ENCODE measurements around the gene CASKIN2.
"Not testable (repeated sequence)": the region's sequence is repeated elsewhere in the genome, so short reads cannot be mapped to it uniquely, and the experiment has no call there.

The CASKIN2 gene

GRCh38 chr17:75485688-75486087, 29.6 kb downstream of the CASKIN2 start:
- peaks cover 8 to 80% (median 60%) of the 10 kb centered on the region in 5 donors for H3K4me1 ChIP-seq (ENCODE audit: control insufficient read depth in 5 of 5, insufficient read depth in 5 of 5, low read length in 5 of 5)
- H3K36me3 ChIP-seq (ENCODE audit: control insufficient read depth in 5 of 5, insufficient read depth in 5 of 5, low read length in 5 of 5): peaks cover 0 to 27% (median 15%) of the 10 kb centered on the region in 5 donors
- H3K9me3 ChIP-seq (ENCODE audit: control insufficient read depth in 5 of 5, low read length in 5 of 5): no peaks in the 10 kb centered on the region
- H3K9ac ChIP-seq (ENCODE audit: low read length in 5 of 5): peak overlapping the region in 1 of 5 donors; percentile 19
- no peak overlapping the region for H3K4me3 ChIP-seq (ENCODE audit: low read depth in 1 of 5, low read length in 5 of 5)
- H3K27ac ChIP-seq (ENCODE audit: low read depth, low read length): no peak overlapping the region
- no peaks in the 10 kb centered on the region for H3K27me3 ChIP-seq (ENCODE audit: control insufficient read depth in 5 of 5, insufficient read depth in 4 of 5, low read length in 5 of 5)

DNA sequence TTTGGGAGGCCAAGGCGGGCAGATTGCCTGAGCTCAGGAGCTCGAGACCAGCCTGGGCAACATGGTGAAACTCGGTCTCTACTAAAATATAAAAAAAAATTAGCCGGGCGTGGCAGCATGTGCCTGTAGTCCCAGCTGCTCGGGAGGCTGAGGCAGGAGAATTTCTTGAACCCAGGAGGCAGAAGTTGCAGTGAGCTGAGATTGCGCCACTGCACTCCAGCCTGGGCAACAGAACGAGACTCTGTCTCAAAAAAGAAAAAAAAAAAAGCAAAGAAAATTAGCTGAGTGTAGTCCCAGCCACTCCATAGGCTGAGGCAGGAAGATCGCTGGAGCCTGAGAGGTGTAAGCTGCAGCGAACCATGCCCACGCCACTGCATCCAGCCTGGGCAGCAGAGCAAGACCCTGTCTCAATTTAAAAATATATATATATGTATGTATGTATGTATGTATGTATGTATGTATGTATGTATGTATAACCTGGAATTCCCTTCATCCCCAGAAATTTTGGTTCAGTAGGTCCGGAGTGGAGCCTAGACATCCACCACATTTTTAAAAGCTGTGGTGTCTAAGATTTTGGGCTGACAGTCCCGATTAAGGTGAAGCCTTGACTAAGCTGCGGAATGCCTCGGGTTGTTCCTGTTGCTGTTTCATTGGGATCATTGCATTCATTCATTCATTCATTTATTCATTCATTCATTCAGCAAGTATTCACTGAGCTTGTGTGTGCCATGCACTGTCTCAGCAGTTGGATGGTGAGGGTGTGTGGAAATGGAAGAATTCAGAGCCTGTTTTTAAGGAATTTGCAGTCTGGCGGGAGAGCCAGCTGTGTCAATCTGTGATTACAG, 33.0 kb downstream of the CASKIN2 start:
- peaks cover 2 to 65% (median 51%) of the 10 kb centered on the region in 5 donors for H3K4me1 ChIP-seq (ENCODE audit: control insufficient read depth in 5 of 5, insufficient read depth in 5 of 5, low read length in 5 of 5)
- H3K4me3 ChIP-seq (ENCODE audit: low read depth in 1 of 5, low read length in 5 of 5): no peak overlapping the region
- peaks cover 0 to 17% (median 10%) of the 10 kb centered on the region in 5 donors for H3K36me3 ChIP-seq (ENCODE audit: control insufficient read depth in 5 of 5, insufficient read depth in 5 of 5, low read length in 5 of 5)
- H3K9me3 ChIP-seq (ENCODE audit: control insufficient read depth in 5 of 5, low read length in 5 of 5): no peaks in the 10 kb centered on the region
- H3K9ac ChIP-seq (ENCODE audit: low read length in 5 of 5): no peak overlapping the region
- no peaks in the 10 kb centered on the region for H3K27me3 ChIP-seq (ENCODE audit: control insufficient read depth in 5 of 5, insufficient read depth in 4 of 5, low read length in 5 of 5)
- H3K27ac ChIP-seq (ENCODE audit: low read depth, low read length): no peak overlapping the region

GRCh38 chr17:75481194-75482068, 33.9 kb downstream of the CASKIN2 start:
- Histone ChIP-seq H3K4me1 (ENCODE audit: control insufficient read depth in 5 of 5, insufficient read depth in 5 of 5, low read length in 5 of 5) (peaks cover 9 to 65% (median 51%) of the 10 kb centered on the region in 5 donors), H3K36me3 (ENCODE audit: control insufficient read depth in 5 of 5, insufficient read depth in 5 of 5, low read length in 5 of 5) (peaks cover 0 to 16% (median 4%) of the 10 kb centered on the region in 5 donors), H3K27ac (ENCODE audit: low read depth, low read length) (no peak overlapping the region)

DNA sequence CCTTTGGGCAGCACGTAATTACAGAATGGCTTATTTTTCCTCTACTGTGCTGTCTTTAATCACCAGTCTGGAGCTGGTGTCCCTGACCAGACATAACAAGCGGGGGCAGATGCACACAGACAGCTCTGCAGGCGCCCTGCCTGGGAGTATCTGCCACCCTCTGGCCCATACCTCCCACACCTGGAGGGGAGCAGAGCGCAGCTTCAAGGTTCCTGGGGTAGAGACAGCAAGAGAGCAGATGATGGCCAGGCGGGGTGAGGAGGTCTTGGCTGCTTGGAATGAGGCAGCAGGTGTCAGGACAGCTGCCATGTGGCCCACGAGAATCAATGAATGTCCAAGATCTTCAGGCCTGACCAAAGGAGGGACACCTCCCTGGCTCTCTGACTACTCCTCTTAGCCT, 35.1 kb downstream of the CASKIN2 start:
- Histone ChIP-seq H3K4me1 (ENCODE audit: control insufficient read depth in 5 of 5, insufficient read depth in 5 of 5, low read length in 5 of 5) (peaks cover 11 to 64% (median 51%) of the 10 kb centered on the region in 5 donors), H3K9me3 (ENCODE audit: control insufficient read depth in 5 of 5, low read length in 5 of 5) (no peaks in the 10 kb centered on the region), H3K4me3 (ENCODE audit: low read depth in 1 of 5, low read length in 5 of 5) (no peak overlapping the region), H3K9ac (ENCODE audit: low read length in 5 of 5) (peak overlapping the region in 1 of 5 donors; percentile 0), H3K27ac (ENCODE audit: low read depth, low read length) (no peak overlapping the region), H3K27me3 (ENCODE audit: control insufficient read depth in 5 of 5, insufficient read depth in 4 of 5, low read length in 5 of 5) (no peaks in the 10 kb centered on the region), H3K36me3 (ENCODE audit: control insufficient read depth in 5 of 5, insufficient read depth in 5 of 5, low read length in 5 of 5) (peaks cover 0 to 12% (median 0%) of the 10 kb centered on the region in 5 donors)

More at GRCh38 chr17:75481194-75482068, 33.9 kb downstream of the CASKIN2 start:
- Histone ChIP-seq H3K27me3 (ENCODE audit: control insufficient read depth in 5 of 5, insufficient read depth in 4 of 5, low read length in 5 of 5) (no peaks in the 10 kb centered on the region), H3K4me3 (ENCODE audit: low read depth in 1 of 5, low read length in 5 of 5) (no peak overlapping the region), H3K9me3 (ENCODE audit: control insufficient read depth in 5 of 5, low read length in 5 of 5) (no peaks in the 10 kb centered on the region), H3K9ac (ENCODE audit: low read length in 5 of 5) (peak overlapping the region in 3 of 5 donors; percentile 11 to 41 (median 31))

DNA sequence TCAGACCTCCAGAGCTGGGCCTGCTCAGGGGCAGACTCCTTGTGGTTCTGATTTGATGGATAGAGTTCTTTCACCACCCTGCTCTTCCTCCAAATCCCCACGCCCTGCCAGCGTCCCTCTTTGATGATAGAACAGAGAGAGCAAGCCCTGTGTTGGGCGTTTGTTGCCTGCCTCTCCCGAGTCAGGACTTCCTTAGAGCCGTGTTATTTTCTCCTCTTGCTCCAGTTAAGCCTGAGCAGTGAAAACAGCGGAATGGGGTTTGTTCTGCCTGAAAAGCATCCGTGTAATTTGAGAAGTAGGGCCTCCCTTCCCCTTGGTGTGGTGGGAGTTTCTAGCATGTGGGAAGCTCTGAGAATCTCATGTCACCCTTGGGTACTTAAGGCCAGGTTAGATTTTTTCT, 36.8 kb downstream of the CASKIN2 start:
- Histone ChIP-seq H3K36me3 (ENCODE audit: control insufficient read depth in 5 of 5, insufficient read depth in 5 of 5, low read length in 5 of 5) (peaks cover 0 to 21% (median 2%) of the 10 kb centered on the region in 5 donors), H3K9me3 (ENCODE audit: control insufficient read depth in 5 of 5, low read length in 5 of 5) (no peaks in the 10 kb centered on the region), H3K27ac (ENCODE audit: low read depth, low read length) (no peak overlapping the region), H3K4me3 (ENCODE audit: low read depth in 1 of 5, low read length in 5 of 5) (no peak overlapping the region), H3K4me1 (ENCODE audit: control insufficient read depth in 5 of 5, insufficient read depth in 5 of 5, low read length in 5 of 5) (peaks cover 16 to 67% (median 57%) of the 10 kb centered on the region in 5 donors), H3K9ac (ENCODE audit: low read length in 5 of 5) (no peak overlapping the region), H3K27me3 (ENCODE audit: control insufficient read depth in 5 of 5, insufficient read depth in 4 of 5, low read length in 5 of 5) (no peaks in the 10 kb centered on the region)

GRCh38 chr17:75477490-75477862, 37.9 kb downstream of the CASKIN2 start:
- H3K27me3 ChIP-seq (ENCODE audit: control insufficient read depth in 5 of 5, insufficient read depth in 4 of 5, low read length in 5 of 5); H3K9me3 ChIP-seq (ENCODE audit: control insufficient read depth in 5 of 5, low read length in 5 of 5); H3K27ac ChIP-seq (ENCODE audit: low read depth, low read length): not testable (repeated sequence)
- Histone ChIP-seq H3K36me3 (ENCODE audit: control insufficient read depth in 5 of 5, insufficient read depth in 5 of 5, low read length in 5 of 5) (peaks cover 0 to 32% (median 12%) of the 10 kb centered on the region in 5 donors), H3K9ac (ENCODE audit: low read length in 5 of 5) (peak overlapping the region in 1 of 5 donors; percentile 2), H3K4me3 (ENCODE audit: low read depth in 1 of 5, low read length in 5 of 5) (peak overlapping the region in 1 of 5 donors; percentile 59), H3K4me1 (ENCODE audit: control insufficient read depth in 5 of 5, insufficient read depth in 5 of 5, low read length in 5 of 5) (peaks cover 18 to 69% (median 57%) of the 10 kb centered on the region in 5 donors)

DNA sequence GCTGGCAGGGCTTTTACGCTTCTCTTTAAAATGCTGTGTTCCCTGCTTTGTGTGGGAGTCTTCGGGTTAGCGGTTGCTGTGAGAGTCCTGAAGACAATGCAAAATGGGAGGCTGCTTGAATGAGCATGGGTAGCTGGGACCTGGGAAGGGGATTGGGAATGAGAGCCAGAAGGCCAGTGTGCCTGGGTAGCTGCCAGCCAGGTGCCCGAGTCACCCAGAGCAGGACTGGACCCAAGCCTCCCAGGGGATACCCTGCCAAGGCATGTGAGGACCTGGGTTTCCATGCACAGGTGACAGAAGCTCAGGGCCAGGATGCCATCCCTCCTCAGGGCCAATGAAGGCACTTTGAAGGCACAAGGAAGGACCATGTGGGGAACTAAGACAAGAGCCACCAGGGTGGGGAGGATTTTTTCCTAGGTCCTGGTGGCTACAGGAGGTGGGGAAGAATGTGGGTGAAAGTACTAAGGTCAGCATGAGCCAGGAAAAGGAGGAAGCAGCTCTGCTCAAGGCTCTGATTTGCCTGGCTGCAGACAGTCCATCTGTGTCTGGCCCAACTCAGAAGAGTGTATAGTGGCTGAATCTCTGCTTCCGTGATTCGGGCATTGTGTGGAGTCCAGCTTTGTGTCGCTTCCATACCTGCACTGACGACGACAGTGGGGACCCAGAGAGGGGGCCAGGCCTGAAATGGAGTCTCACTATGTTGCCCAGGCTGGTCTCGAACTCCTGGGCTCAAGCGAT, 38.4 kb downstream of the CASKIN2 start:
- Histone ChIP-seq H3K27me3 (ENCODE audit: control insufficient read depth in 5 of 5, insufficient read depth in 4 of 5, low read length in 5 of 5) (no peaks in the 10 kb centered on the region), H3K4me1 (ENCODE audit: control insufficient read depth in 5 of 5, insufficient read depth in 5 of 5, low read length in 5 of 5) (peaks cover 18 to 66% (median 57%) of the 10 kb centered on the region in 5 donors), H3K27ac (ENCODE audit: low read depth, low read length) (peak overlapping the region; percentile 46), H3K9me3 (ENCODE audit: control insufficient read depth in 5 of 5, low read length in 5 of 5) (no peaks in the 10 kb centered on the region), H3K36me3 (ENCODE audit: control insufficient read depth in 5 of 5, insufficient read depth in 5 of 5, low read length in 5 of 5) (peaks cover 0 to 37% (median 17%) of the 10 kb centered on the region in 5 donors), H3K4me3 (ENCODE audit: low read depth in 1 of 5, low read length in 5 of 5) (peak overlapping the region; percentile 0 to 59 (median 51)), H3K9ac (ENCODE audit: low read length in 5 of 5) (peak overlapping the region in 1 of 5 donors; percentile 2)

GRCh38 chr17:75476271-75476671, 39.1 kb downstream of the CASKIN2 start:
- H3K27me3 ChIP-seq (ENCODE audit: control insufficient read depth in 5 of 5, insufficient read depth in 4 of 5, low read length in 5 of 5): no peaks in the 10 kb centered on the region
- H3K9ac ChIP-seq (ENCODE audit: low read length in 5 of 5): peak overlapping the region in 1 of 5 donors; percentile 53
- peak overlapping the region in 4 of 5 donors; percentile 27 to 59 (median 54) for H3K4me3 ChIP-seq (ENCODE audit: low read depth in 1 of 5, low read length in 5 of 5)
- peak overlapping the region; percentile 46 for H3K27ac ChIP-seq (ENCODE audit: low read depth, low read length)
- peaks cover 0 to 41% (median 20%) of the 10 kb centered on the region in 5 donors for H3K36me3 ChIP-seq (ENCODE audit: control insufficient read depth in 5 of 5, insufficient read depth in 5 of 5, low read length in 5 of 5)
- no peaks in the 10 kb centered on the region for H3K9me3 ChIP-seq (ENCODE audit: control insufficient read depth in 5 of 5, low read length in 5 of 5)
- peaks cover 18 to 60% (median 51%) of the 10 kb centered on the region in 5 donors for H3K4me1 ChIP-seq (ENCODE audit: control insufficient read depth in 5 of 5, insufficient read depth in 5 of 5, low read length in 5 of 5)

DNA sequence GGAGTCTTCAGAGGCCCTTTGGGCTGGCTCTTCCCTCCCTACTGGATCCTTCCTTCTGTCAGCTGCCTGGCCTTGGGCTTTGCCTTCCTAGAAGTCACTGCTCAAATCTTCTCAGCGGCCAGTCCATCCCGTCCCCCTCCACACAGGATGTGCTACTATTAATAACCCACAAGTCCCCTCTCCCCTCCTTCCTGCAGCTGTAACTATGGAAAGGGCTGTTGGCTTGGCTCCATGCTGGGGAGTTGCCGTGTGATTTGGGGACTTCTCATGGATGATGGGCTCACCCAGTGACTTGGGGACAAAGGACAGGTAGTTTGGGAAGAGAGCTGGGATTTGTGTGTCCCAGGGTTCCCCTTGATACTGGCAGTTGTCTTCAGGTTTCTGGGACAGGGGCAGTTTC, 39.5 kb downstream of the CASKIN2 start:
- Histone ChIP-seq H3K4me1 (ENCODE audit: control insufficient read depth in 5 of 5, insufficient read depth in 5 of 5, low read length in 5 of 5) (peaks cover 16 to 56% (median 47%) of the 10 kb centered on the region in 5 donors), H3K9me3 (ENCODE audit: control insufficient read depth in 5 of 5, low read length in 5 of 5) (no peaks in the 10 kb centered on the region), H3K9ac (ENCODE audit: low read length in 5 of 5) (peak overlapping the region in 3 of 5 donors; percentile 2 to 53 (median 12)), H3K27ac (ENCODE audit: low read depth, low read length) (peak overlapping the region; percentile 46), H3K27me3 (ENCODE audit: control insufficient read depth in 5 of 5, insufficient read depth in 4 of 5, low read length in 5 of 5) (no peaks in the 10 kb centered on the region), H3K36me3 (ENCODE audit: control insufficient read depth in 5 of 5, insufficient read depth in 5 of 5, low read length in 5 of 5) (peaks cover 0 to 41% (median 20%) of the 10 kb centered on the region in 5 donors), H3K4me3 (ENCODE audit: low read depth in 1 of 5, low read length in 5 of 5) (peak overlapping the region in 4 of 5 donors; percentile 27 to 51 (median 34))
